GM19238 (cell line): ENCODE data around the gene HSD17B1.
"Not testable (repeated sequence)": the region's sequence is repeated elsewhere in the genome, so short reads cannot be mapped to it uniquely, and the experiment has no call there.

Experiments used
- DNase-seq: peaks from one replicate; pipeline ENCODE4 v3.0.0; 2011; ENCODE audit warnings: low spot score; ENCODE audit not compliant: insufficient read length

Gene HSD17B1

GRCh38 chr17:42545755-42546505 lies 6.8 kb upstream of the HSD17B1 start:
- not testable (repeated sequence) for DNase-seq

GRCh38 chr17:42547001-42547461 lies 5.7 kb upstream of the HSD17B1 start:
- no peak for DNase-seq

GRCh38 chr17:42547698-42548069 lies 5.0 kb upstream of the HSD17B1 start:
- DNase-seq: no peak

GRCh38 chr17:42548070-42548837 lies 4.5 kb upstream of the HSD17B1 start:
- DNase-seq: peak; percentile 87

GRCh38 chr17:42548993-42549755 lies 3.5 kb upstream of the HSD17B1 start:
- DNase-seq: no peak

- DNase-seq: no peak
Observed at GRCh38 chr17:42553161-42553818, 567 bp downstream of the HSD17B1 start.

- DNase-seq: no peak
Observed at GRCh38 chr17:42553866-42554249, 1.1 kb downstream of the HSD17B1 start.

- DNase-seq: peak; percentile 93
Observed at GRCh38 chr17:42554250-42555121, 1.8 kb downstream of the HSD17B1 start.

GRCh38 chr17:42555122-42555622 lies 2.4 kb downstream of the HSD17B1 start:
- no peak for DNase-seq

- DNase-seq: not testable (repeated sequence)
Observed at GRCh38 chr17:42555961-42556617, 3.4 kb downstream of the HSD17B1 start.

GRCh38 chr17:42559075-42559474 lies 6.4 kb downstream of the HSD17B1 start:
- no peak for DNase-seq

GRCh38 chr17:42560246-42560645 lies 7.5 kb downstream of the HSD17B1 start:
- DNase-seq: no peak

GRCh38 chr17:42561897-42562387 lies 9.2 kb downstream of the HSD17B1 start, which contains the start of gene COASY:
Gene COASY, plus strand, starts transcription at chr17:42562148. Its CDS starts 475 bp downstream, at chr17:42562623.
- DNase-seq: peak; percentile 96

GRCh38 chr17:42562388-42563142 lies 9.8 kb downstream of the HSD17B1 start:
- peak; percentile 36 for DNase-seq

GRCh38 chr17:42563143-42563509 lies 10.4 kb downstream of the HSD17B1 start:
- DNase-seq: no peak

- DNase-seq: no peak
Observed at GRCh38 chr17:42563543-42563942, 10.8 kb downstream of the HSD17B1 start.

GRCh38 chr17:42563950-42564349 lies 11.2 kb downstream of the HSD17B1 start:
- no peak for DNase-seq

GRCh38 chr17:42564815-42565522 lies 12.2 kb downstream of the HSD17B1 start:
- no peak for DNase-seq
